COLO668 (cell line): ENCODE data around the gene KIAA0513.
A peak's percentile ranks its signal among the peaks of the same experiment; 100 is the strongest.

Experiments
- DNase-seq: peaks from one replicate; lab custom pipeline; 2025; ENCODE audit not compliant: unreplicated experiment; lab: John Stamatoyannopoulos, UW

The KIAA0513 gene

GRCh38 chr16:85129876-85130704 lies 102.5 kb downstream of the KIAA0513 start:
- DNase-seq = no peak

DNA sequence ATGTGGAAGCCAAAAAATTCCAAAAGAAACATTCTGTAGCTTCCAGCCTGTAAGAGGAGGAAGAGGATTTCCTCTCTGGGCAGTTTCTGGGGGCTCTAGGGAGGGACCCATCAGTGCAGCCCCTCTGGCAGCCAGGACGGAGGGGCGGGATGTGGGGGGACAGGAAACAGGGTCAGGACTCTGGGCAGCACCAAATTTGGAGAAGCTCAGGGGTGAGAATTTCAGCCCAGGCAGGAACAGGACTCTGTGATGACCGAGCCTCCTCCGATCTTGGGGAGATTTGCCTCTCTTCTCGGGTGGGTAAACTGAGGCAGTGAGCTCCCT lies 103.1 kb downstream of the KIAA0513 start:
- no peak for DNase-seq

DNA sequence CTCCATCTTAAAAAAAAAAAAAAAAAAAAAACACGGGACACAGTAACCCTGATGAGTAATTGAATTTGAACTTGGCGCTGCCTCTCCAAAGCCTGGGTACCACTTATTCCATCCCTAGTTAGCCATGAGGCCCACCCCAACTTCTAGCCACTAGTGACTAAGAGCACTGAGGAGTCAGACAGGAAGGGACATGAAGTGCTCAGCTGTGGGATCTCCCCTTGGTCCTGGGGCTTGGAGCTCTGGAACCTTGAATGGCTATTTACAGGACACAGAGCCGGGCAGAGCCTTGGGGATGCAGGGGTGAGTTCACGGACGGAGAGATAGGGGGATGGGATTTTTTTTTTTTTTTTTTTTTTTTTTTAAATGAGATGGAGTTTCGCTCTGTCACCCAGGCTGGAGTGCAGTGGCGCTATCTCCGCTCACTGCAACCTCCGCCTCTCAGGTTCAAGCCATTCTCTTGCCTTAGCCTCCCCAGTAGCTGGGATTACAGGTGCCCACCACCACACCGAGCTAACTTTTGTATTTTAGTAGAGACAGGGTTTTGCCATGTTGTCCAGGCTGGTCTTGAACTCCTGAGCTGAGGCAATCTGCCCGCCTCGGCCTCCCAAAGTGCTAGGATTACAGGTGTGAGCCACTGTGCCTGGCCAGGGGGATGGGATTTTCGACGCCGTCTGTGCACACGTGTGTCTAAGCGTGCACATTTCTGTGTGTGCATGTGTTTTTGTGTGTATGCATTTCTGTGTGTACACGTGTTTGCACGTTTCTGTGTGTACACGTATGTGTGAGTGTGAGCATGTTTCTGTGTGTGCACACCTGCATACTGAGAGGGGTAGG lies 105.1 kb downstream of the KIAA0513 start:
- DNase-seq = no peak

- DNase-seq = no peak
These were observed 105.7 kb downstream of the KIAA0513 start for GRCh38 chr16:85133290-85133599.

DNA sequence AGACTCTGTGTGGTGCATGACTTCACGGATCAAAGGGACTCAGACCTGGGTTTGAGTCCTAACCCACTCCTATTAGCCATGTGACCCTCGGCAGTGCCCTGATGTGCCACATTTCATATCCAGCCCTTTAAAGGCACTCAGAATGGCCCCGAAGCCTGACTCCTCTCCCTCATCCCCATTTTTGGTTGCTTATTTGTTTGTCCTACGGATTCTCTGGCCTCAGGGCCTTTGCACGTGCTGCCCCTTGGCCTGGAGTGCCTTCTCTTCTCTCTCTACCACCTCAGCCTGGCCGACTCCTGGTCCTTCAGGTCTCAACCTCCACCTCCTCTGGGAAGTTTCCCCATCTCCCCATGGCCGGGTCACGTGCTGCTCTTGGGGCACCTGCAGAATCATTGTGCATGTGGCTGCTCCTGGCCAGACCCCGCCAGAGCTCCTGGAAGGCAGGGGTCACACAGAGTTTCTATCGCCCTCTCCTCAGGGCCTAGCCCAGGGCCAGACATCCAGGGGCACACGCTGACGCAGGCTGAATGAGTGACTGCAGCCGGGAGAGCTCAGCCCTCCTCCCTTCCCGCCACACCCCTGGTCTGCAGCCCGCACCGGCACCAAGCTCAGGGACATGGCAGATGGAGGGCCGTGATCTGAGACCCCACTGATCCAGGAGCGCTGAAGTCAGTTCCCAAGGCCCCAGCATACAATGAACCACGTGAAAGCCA lies 106.6 kb downstream of the KIAA0513 start:
- no peak for DNase-seq

- no peak for DNase-seq
These were observed 107.2 kb downstream of the KIAA0513 start for GRCh38 chr16:85134789-85135142.

DNA sequence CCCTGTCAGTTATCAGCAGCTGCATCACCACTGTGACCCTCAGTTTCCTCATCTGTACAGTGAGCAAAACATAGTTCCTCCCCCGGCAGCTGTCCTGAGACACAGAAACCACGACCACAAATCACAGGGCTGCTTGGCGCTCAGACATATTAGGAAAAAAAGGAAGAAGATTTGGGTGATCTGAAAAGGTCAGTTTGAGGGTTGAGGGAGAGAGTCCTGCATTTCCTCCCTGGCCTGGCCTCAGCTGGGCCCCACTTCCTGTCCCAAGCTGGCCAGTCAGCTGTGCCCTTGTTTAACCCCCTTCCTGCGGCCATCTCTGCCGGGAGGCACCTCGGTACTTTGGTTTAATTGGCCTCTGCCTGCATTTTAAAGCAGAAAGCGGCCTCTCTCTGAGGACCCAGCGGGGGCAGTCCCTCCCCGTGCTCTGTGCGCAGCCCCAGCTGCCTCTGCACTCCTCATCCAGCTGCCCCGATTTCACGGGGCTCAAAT lies 108.7 kb downstream of the KIAA0513 start:
- no peak for DNase-seq

DNA sequence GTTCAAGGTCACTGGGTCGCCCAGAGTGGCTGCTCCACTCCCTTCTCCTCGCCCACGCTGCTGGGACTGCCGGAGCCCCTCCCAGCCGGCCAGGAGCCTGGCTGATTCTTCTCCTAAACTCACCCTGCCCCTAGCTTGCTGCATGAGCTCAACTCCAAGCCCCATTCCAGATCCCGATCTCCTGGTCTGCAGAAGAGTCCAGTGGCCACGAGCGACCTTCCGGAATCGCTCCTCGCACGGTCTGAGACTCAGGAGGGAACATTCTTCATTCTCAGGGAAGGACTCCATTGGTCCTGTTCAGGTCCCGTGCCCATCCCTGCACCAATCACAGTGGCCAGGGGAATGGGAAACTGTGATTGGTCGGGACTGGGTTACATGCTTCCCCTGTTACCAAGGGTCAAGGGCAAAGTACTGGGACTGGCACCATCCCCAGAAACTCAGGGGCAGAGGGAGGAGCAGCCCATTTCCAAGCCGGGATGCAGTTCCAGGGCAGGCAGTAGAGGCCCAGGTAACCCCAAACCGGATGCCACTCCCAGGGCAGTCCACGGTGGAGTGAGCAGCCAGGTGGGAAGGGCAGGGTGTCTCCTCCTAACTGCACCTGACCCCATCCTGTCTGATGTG lies 109.2 kb downstream of the KIAA0513 start:
- DNase-seq = peak; percentile 60

DNA sequence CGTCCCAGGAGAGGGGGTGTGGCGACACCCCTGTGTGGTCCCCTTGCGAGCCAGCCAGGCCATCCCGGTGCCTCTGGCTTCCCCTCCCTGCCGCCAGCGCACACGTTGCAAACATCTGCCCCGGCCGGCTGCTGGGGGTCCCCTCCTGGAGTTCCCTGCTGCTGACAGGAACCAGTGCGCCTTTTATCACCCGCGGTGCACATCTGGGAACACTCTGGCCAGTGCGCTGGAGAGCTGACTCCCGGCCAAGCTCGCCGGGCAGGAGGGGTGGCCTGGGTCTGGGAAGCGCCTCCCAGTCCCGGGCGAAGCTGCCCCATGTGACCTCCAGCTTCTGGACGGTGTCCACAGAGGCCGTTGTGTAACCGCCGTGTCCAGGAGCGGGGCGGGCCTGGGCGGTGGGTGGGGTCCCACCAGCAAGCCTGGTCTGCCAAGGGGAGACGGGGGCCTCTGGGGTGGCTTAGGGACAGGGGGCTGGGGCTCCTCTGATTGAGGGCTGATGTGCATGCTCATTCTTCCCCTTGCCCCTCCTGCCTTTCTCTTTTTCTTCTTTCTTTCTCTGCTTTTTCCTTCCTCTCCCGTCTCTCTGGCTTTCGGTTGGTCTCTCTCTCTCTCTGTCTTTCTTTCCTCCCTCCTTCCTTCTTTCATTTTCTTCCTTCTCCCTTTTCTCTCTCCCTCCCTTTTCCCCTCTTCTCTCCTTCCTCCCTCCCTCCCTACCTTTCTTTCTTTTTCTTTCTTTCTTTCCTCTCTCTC lies 109.9 kb downstream of the KIAA0513 start:
- DNase-seq = peak; percentile 60

DNA sequence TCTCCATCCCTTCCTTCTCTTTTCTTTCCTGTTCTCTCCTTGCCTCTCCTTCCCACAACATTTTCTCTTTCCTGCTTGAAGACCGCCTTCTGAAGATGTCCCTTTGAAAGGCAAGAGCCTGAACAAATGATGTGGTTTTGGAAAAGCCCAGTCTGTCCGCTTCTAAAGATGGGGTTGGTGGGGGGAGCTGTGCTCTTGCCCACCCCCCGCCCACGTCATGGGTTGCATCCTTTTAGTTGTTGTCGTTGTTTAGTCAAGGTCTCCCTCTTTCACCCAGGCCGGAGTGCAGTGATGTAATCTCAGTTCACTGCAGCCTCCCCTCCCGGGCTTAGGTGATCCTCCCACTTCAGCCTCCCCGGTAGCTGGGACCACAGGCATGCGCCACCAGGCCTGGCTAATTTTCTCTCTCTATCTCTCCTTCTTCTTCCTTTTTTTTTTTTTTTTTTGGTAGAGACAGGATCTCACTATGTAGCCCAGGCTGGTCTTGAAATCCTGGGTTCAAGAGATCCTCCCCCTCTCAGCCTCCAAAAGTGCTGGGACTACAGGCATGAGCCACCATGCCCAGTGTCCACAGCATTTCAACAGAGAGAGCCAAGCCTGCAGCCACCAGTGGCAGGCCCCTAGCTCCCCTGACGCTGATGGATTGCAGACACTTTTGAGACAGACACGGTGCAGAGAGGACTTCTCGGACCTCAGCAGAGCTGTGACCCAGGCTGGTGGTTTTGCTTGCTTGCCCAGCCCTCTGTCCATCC lies 110.7 kb downstream of the KIAA0513 start:
- no peak for DNase-seq

DNA sequence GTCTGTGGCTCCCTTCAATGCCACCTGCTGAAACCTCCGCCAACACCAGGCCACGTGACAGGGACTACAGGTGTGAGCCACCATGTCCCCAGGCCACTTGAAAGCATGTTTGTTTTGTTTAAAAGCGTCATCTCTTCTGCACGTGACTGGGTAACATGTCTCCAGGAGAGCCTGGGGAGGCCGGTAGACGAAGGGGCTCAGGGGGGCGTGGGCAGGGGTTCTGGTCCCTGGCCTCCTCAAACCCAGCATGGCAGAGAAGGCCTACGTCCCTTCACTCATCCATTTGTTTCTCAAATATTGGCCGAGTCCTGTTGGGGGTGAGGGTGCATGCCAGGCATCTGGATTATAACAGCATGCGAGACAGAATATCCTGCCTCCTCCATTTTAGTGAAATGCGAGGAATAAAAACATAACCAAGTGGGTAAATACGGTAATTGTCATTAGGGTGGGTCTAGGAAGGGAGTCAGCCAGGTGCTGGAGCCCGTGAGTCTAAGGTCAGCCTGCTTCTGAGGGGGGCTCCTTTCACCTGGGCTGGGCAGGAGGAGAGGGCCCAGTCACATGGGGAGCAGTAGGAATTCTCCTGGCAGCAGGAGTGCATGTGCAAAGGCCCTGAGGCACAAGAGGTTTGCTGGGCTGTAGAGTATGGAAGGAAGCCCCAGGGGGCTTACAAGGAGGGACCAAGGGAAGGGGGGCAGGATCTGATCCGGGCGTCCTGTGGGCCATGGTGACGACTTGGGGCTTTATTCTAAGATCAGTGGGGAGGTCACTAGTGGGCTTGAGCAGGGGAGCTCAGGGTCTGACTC lies 111.4 kb downstream of the KIAA0513 start:
- peak; percentile 85 for DNase-seq

- DNase-seq = no peak
These were observed 112.3 kb downstream of the KIAA0513 start for GRCh38 chr16:85139881-85140339.

GRCh38 chr16:85140455-85141012 lies 112.9 kb downstream of the KIAA0513 start:
- DNase-seq = no peak

GRCh38 chr16:85141491-85142128 lies 114.0 kb downstream of the KIAA0513 start:
- DNase-seq = no peak

- DNase-seq = no peak
These were observed 114.5 kb downstream of the KIAA0513 start for GRCh38 chr16:85142129-85142513.

- no peak for DNase-seq
These were observed 115.2 kb downstream of the KIAA0513 start for GRCh38 chr16:85142771-85143211.
